ENCODE results near the gene EPHA2. TPM values are rescaled to one million over a fixed set of nuclear protein-coding genes. Genes with fewer than 3 reads are reported as not detected.

The EPHA2 gene
- total and polyA plus RNA-seq, 5 experiments from 2014 or later, result not detected

- Mint-ChIP-seq H3K4me3 (peak overlapping the region in 3 of 10 donors; percentile 9 to 64 (median 60)), H3K9me3 (no peaks in the 10 kb centered on the region), H3K27me3 (peaks cover 0 to 3% (median 0%) of the 10 kb centered on the region in 5 donors), H3K27ac (peak overlapping the region in 6 of 10 donors; percentile 9 to 92 (median 60)), H3K36me3 (no peaks in the 10 kb centered on the region), H3K4me1 (peaks cover 4 to 15% (median 10%) of the 10 kb centered on the region in 4 donors)
- POLR2A ChIA-PET, result interaction anchor here (0.7 kb wide), 1 partner anchor 505 kb away, joined by 4 read pairs; no protein-coding TSS in a partner anchor
- peak in 1 of 2 donors; percentile 46 for ATAC-seq
- DNase-seq, result peak in 1 of 10 donors; percentile 53
These were observed 33.0 kb downstream of the EPHA2 start for GRCh38 chr1:16122916-16123315.

GRCh38 chr1:16122350-16122881 is 33.5 kb downstream of the EPHA2 start:
- H3K4me3 Mint-ChIP-seq, result peak overlapping the region in 1 of 10 donors; percentile 64
- peak overlapping the region in 3 of 10 donors; percentile 49 to 92 (median 70) for H3K27ac Mint-ChIP-seq
- H3K27me3 Mint-ChIP-seq, result peaks cover 0 to 3% (median 0%) of the 10 kb centered on the region in 5 donors
- ATAC-seq, result no peak
- POLR2A ChIA-PET, result no interaction called here
- peaks cover 4 to 15% (median 10%) of the 10 kb centered on the region in 4 donors for H3K4me1 Mint-ChIP-seq
- no peak for DNase-seq
- H3K9me3 Mint-ChIP-seq, result no peaks in the 10 kb centered on the region
- no peaks in the 10 kb centered on the region for H3K36me3 Mint-ChIP-seq

GRCh38 chr1:16120940-16121410 is 34.9 kb downstream of the EPHA2 start:
- no peak for ATAC-seq

GRCh38 chr1:16120407-16120806 is 35.5 kb downstream of the EPHA2 start:
- Mint-ChIP-seq H3K4me3 (no peak overlapping the region), H3K9me3 (no peaks in the 10 kb centered on the region), H3K36me3 (no peaks in the 10 kb centered on the region), H3K27ac (no peak overlapping the region), H3K4me1 (peaks cover 4 to 17% (median 10%) of the 10 kb centered on the region in 4 donors), H3K27me3 (peaks cover 0 to 3% (median 0%) of the 10 kb centered on the region in 5 donors)
- DNase-seq, result no peak
- no peak for ATAC-seq
- POLR2A ChIA-PET, result no interaction called here

More at GRCh38 chr1:16120940-16121410, 34.9 kb downstream of the EPHA2 start:
- Mint-ChIP-seq H3K4me3 (no peak overlapping the region), H3K9me3 (no peaks in the 10 kb centered on the region), H3K4me1 (peaks cover 4 to 17% (median 10%) of the 10 kb centered on the region in 4 donors), H3K36me3 (no peaks in the 10 kb centered on the region), H3K27ac (peak overlapping the region in 1 of 10 donors; percentile 52), H3K27me3 (peaks cover 0 to 3% (median 0%) of the 10 kb centered on the region in 5 donors)
- POLR2A ChIA-PET, result no interaction called here
- no peak for DNase-seq

- Mint-ChIP-seq H3K36me3 (no peaks in the 10 kb centered on the region), H3K27me3 (peaks cover 0 to 3% (median 0%) of the 10 kb centered on the region in 5 donors), H3K27ac (peak overlapping the region in 1 of 10 donors; percentile 86), H3K4me3 (no peak overlapping the region), H3K4me1 (peaks cover 4 to 17% (median 10%) of the 10 kb centered on the region in 4 donors), H3K9me3 (no peaks in the 10 kb centered on the region)
- ATAC-seq (no peak), DNase-seq (no peak)
- POLR2A ChIA-PET, result no interaction called here
These were observed 35.9 kb downstream of the EPHA2 start for GRCh38 chr1:16119926-16120325.

GRCh38 chr1:16119504-16119903 is 36.4 kb downstream of the EPHA2 start:
- peaks cover 4 to 17% (median 10%) of the 10 kb centered on the region in 4 donors for H3K4me1 Mint-ChIP-seq
- peak overlapping the region in 1 of 10 donors; percentile 28 for H3K27ac Mint-ChIP-seq
- no peaks in the 10 kb centered on the region for H3K36me3 Mint-ChIP-seq
- H3K27me3 Mint-ChIP-seq, result peaks cover 0 to 3% (median 0%) of the 10 kb centered on the region in 5 donors
- no peak overlapping the region for H3K4me3 Mint-ChIP-seq
- DNase-seq (no peak), ATAC-seq (no peak)
- H3K9me3 Mint-ChIP-seq, result no peaks in the 10 kb centered on the region
- POLR2A ChIA-PET, result no interaction called here

GRCh38 chr1:16118706-16119105 is 37.2 kb downstream of the EPHA2 start:
- no peaks in the 10 kb centered on the region for H3K9me3 Mint-ChIP-seq
- H3K4me3 Mint-ChIP-seq, result no peak overlapping the region
- POLR2A ChIA-PET, result no interaction called here
- DNase-seq (no peak), ATAC-seq (no peak)
- H3K27ac Mint-ChIP-seq, result no peak overlapping the region
- H3K4me1 Mint-ChIP-seq, result peaks cover 4 to 16% (median 9%) of the 10 kb centered on the region in 4 donors
- H3K27me3 Mint-ChIP-seq, result peaks cover 0 to 3% (median 0%) of the 10 kb centered on the region in 5 donors
- no peaks in the 10 kb centered on the region for H3K36me3 Mint-ChIP-seq

GRCh38 chr1:16117936-16118335 is 37.9 kb downstream of the EPHA2 start:
- Mint-ChIP-seq H3K27me3 (peaks cover 0 to 3% (median 0%) of the 10 kb centered on the region in 5 donors), H3K9me3 (no peaks in the 10 kb centered on the region), H3K36me3 (no peaks in the 10 kb centered on the region), H3K4me1 (peaks cover 3 to 9% (median 4%) of the 10 kb centered on the region in 4 donors), H3K27ac (peak overlapping the region in 1 of 10 donors; percentile 7), H3K4me3 (no peak overlapping the region)
- ATAC-seq, result no peak
- POLR2A ChIA-PET, result no interaction called here
- DNase-seq, result no peak

- H3K36me3 Mint-ChIP-seq, result no peaks in the 10 kb centered on the region
- POLR2A ChIA-PET, result no interaction called here
- peak overlapping the region in 2 of 10 donors; percentile 7 to 48 for H3K27ac Mint-ChIP-seq
- no peak overlapping the region for H3K4me3 Mint-ChIP-seq
- no peak for DNase-seq
- H3K9me3 Mint-ChIP-seq, result no peaks in the 10 kb centered on the region
- H3K4me1 Mint-ChIP-seq, result peaks cover 0 to 4% (median 0%) of the 10 kb centered on the region in 4 donors
- H3K27me3 Mint-ChIP-seq, result peaks cover 0 to 3% (median 0%) of the 10 kb centered on the region in 5 donors
- no peak for ATAC-seq
These were observed 38.5 kb downstream of the EPHA2 start for GRCh38 chr1:16117369-16117768.

- Mint-ChIP-seq H3K4me3 (no peak overlapping the region), H3K27me3 (peaks cover 0 to 6% (median 3%) of the 10 kb centered on the region in 5 donors), H3K4me1 (peaks cover 0 to 2% (median 0%) of the 10 kb centered on the region in 4 donors), H3K27ac (peak overlapping the region in 1 of 10 donors; percentile 30), H3K9me3 (peaks cover 0 to 3% (median 0%) of the 10 kb centered on the region in 9 donors), H3K36me3 (no peaks in the 10 kb centered on the region)
- POLR2A ChIA-PET, result no interaction called here
- ATAC-seq (no peak), DNase-seq (no peak)
These were observed 39.2 kb downstream of the EPHA2 start for GRCh38 chr1:16116625-16117024.

- H3K4me1 Mint-ChIP-seq, result peaks cover 0 to 2% (median 0%) of the 10 kb centered on the region in 4 donors
- H3K4me3 Mint-ChIP-seq, result no peak overlapping the region
- ATAC-seq (no peak), DNase-seq (no peak)
- POLR2A ChIA-PET, result no interaction called here
- H3K27me3 Mint-ChIP-seq, result peaks cover 0 to 10% (median 3%) of the 10 kb centered on the region in 5 donors
- no peaks in the 10 kb centered on the region for H3K36me3 Mint-ChIP-seq
- H3K27ac Mint-ChIP-seq, result no peak overlapping the region
- H3K9me3 Mint-ChIP-seq, result peaks cover 0 to 4% (median 0%) of the 10 kb centered on the region in 9 donors
These were observed 39.9 kb downstream of the EPHA2 start for GRCh38 chr1:16116002-16116401.

- Mint-ChIP-seq H3K36me3 (no peaks in the 10 kb centered on the region), H3K9me3 (peaks cover 0 to 4% (median 0%) of the 10 kb centered on the region in 9 donors), H3K27ac (no peak overlapping the region), H3K4me3 (no peak overlapping the region), H3K27me3 (peaks cover 0 to 10% (median 4%) of the 10 kb centered on the region in 5 donors), H3K4me1 (peaks cover 0 to 2% (median 0%) of the 10 kb centered on the region in 4 donors)
- ATAC-seq, result no peak
- POLR2A ChIA-PET, result no interaction called here
- DNase-seq, result no peak
These were observed 40.3 kb downstream of the EPHA2 start for GRCh38 chr1:16115468-16115983.

Measured in naive thymus-derived CD8-positive, alpha-beta T cell (primary cell).